Mesenchymal stem cell (in vitro differentiated cells and primary cell): ENCODE measurements around the gene POLA1.

Experiments
- DNase-seq: peaks from one replicate; pipeline ENCODE4 v3.0.0-alpha.2; 2013
- H2AFZ ChIP-seq: one replicate; pipeline ENCODE4 v1.6.1; 2013; ENCODE audit warnings: low read depth, mild to moderate bottlenecking, control low read depth, inconsistent platforms, low read length, moderate library complexity
- H2AK5ac ChIP-seq: 2 replicates; pipeline ENCODE4 v1.6.1; 2013; ENCODE audit warnings: low read length, moderate library complexity, mild to moderate bottlenecking, inconsistent platforms; ENCODE audit not compliant: severe bottlenecking
- H2BK120ac ChIP-seq: one replicate; pipeline ENCODE4 v1.6.1; 2013; ENCODE audit warnings: low read depth, mild to moderate bottlenecking, inconsistent platforms, low read length, moderate library complexity
- H2BK12ac ChIP-seq, 2 experiments: one replicate each; pipeline ENCODE4 v1.6.1; 2013; ENCODE audit warnings: inconsistent platforms in 2 of 2, low read length in 2 of 2, mild to moderate bottlenecking in 2 of 2, moderate library complexity in 2 of 2, control low read depth in 1 of 2
- H2BK15ac ChIP-seq: one replicate; pipeline ENCODE4 v1.6.1; 2013; ENCODE audit warnings: mild to moderate bottlenecking, low read depth, inconsistent platforms; ENCODE audit not compliant: poor library complexity, severe bottlenecking
- H2BK5ac ChIP-seq: 2 replicates; pipeline ENCODE4 v1.6.1; 2013; ENCODE audit warnings: low read depth, mild to moderate bottlenecking, low read length, control low read depth, inconsistent platforms; ENCODE audit not compliant: poor library complexity, severe bottlenecking
- H3K14ac ChIP-seq, 2 experiments: one replicate each; pipeline ENCODE4 v1.6.1; 2013; ENCODE audit warnings: inconsistent platforms in 2 of 2, low read length in 2 of 2, control low read depth in 1 of 2, mild to moderate bottlenecking in 1 of 2, moderate library complexity in 1 of 2
- H3K18ac ChIP-seq, 2 experiments: one replicate each; pipeline ENCODE4 v1.6.1; 2013; ENCODE audit warnings: inconsistent platforms in 2 of 2, low read length in 2 of 2, control low read depth in 1 of 2, low read depth in 1 of 2, mild to moderate bottlenecking in 1 of 2
- H3K23ac ChIP-seq, 2 experiments: one replicate each; pipeline ENCODE4 v1.6.1; 2013; ENCODE audit warnings: inconsistent platforms in 2 of 2, low read length in 2 of 2, mild to moderate bottlenecking in 2 of 2, moderate library complexity in 2 of 2, control low read depth in 1 of 2
- H3K27ac ChIP-seq: 2 replicates; pipeline ENCODE4 v1.5.1; 2013; ENCODE audit warnings: mild to moderate bottlenecking, moderate library complexity, low read length, control low read depth, inconsistent platforms; ENCODE audit not compliant: poor library complexity, severe bottlenecking
- H3K27me3 ChIP-seq, 2 experiments: 2 replicates each; pipeline versions ENCODE4 v1.6.1 to v1.7.0; 2013; ENCODE audit warnings: low read length in 2 of 2, mild to moderate bottlenecking in 2 of 2, moderate library complexity in 2 of 2, control low read depth in 1 of 2, inconsistent platforms in 1 of 2; ENCODE audit not compliant: control insufficient read depth in 1 of 2, insufficient read depth in 1 of 2
- H3K36me3 ChIP-seq, 2 experiments: 2 replicates each; pipeline versions ENCODE4 v1.6.1 to v1.7.0; 2013; ENCODE audit warnings: low read length in 2 of 2, control low read depth in 1 of 2, inconsistent platforms in 1 of 2, low read depth in 1 of 2, mild to moderate bottlenecking in 1 of 2; ENCODE audit not compliant: insufficient read depth in 2 of 2, control insufficient read depth in 1 of 2
- H3K4ac ChIP-seq, 2 experiments: one replicate each; pipeline ENCODE4 v1.6.1; 2013; ENCODE audit warnings: inconsistent platforms in 2 of 2, low read length in 2 of 2, mild to moderate bottlenecking in 2 of 2, moderate library complexity in 2 of 2, control low read depth in 1 of 2, low read depth in 1 of 2
- H3K4me1 ChIP-seq: 2 replicates; pipeline ENCODE4 v1.6.1; 2013; ENCODE audit warnings: low read depth, low read length, control low read depth; ENCODE audit not compliant: control insufficient read depth, insufficient read depth
- H3K4me2 ChIP-seq: 2 replicates; pipeline ENCODE4 v1.6.1; 2013; ENCODE audit warnings: low read length, mild to moderate bottlenecking, inconsistent platforms; ENCODE audit not compliant: poor library complexity, severe bottlenecking
- H3K4me3 ChIP-seq, 2 experiments: 2 replicates each; pipeline versions ENCODE4 v1.5.1 to v1.7.0; 2013; ENCODE audit warnings: low read length in 2 of 2, mild to moderate bottlenecking in 2 of 2, control low read depth in 1 of 2, low read depth in 1 of 2; ENCODE audit not compliant: insufficient read depth in 1 of 2
- H3K79me1 ChIP-seq: replicated peaks from 2 replicates; pipeline ENCODE4 v1.6.1; 2013; ENCODE audit warnings: mild to moderate bottlenecking, control low read depth, low read length, inconsistent platforms; ENCODE audit not compliant: poor library complexity, severe bottlenecking
- H3K9ac ChIP-seq: 2 replicates; pipeline ENCODE4 v1.7.0; 2013; ENCODE audit warnings: mild to moderate bottlenecking, low read length, moderate library complexity
- H3K9me3 ChIP-seq: 2 replicates; pipeline ENCODE4 v1.7.0; 2013; ENCODE audit warnings: mild to moderate bottlenecking, low read length; ENCODE audit not compliant: control insufficient read depth
- H4K8ac ChIP-seq: one replicate; pipeline ENCODE4 v1.6.1; 2013; ENCODE audit warnings: inconsistent platforms, mild to moderate bottlenecking, low read length, moderate library complexity
- H4K91ac ChIP-seq: one replicate; pipeline ENCODE4 v1.6.1; 2013; ENCODE audit warnings: mild to moderate bottlenecking, low read length, inconsistent platforms
- WGBS: methylation state at CpG from one replicate; pipeline ENCODE4 v1.1.7; 2013; ENCODE audit warnings: mixed read lengths; 5-methylcytosine and 5-hydroxymethylcytosine counted together

The POLA1 gene

DNA sequence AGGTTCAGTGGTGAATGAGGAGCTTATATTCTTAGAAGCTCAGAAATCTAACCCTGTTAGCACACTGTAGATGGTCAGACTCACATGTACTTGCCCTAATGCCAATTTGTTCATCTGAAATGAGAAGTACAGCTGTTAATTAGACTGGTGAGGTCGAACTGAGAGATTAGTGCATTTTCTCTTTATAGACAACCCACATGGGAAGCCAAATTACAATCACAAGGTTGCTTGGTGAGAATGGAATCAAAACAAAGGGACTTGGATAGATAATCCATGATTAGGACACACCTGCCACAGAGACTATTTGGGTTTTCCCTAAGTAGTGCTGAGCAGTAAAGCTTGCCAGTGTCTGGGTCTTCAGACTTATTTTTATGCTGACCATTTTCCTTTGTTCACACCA lies 88.3 kb downstream of the POLA1 start:
- WGBS: no CpG with 5 or more reads among the region's 1 CpG

DNA sequence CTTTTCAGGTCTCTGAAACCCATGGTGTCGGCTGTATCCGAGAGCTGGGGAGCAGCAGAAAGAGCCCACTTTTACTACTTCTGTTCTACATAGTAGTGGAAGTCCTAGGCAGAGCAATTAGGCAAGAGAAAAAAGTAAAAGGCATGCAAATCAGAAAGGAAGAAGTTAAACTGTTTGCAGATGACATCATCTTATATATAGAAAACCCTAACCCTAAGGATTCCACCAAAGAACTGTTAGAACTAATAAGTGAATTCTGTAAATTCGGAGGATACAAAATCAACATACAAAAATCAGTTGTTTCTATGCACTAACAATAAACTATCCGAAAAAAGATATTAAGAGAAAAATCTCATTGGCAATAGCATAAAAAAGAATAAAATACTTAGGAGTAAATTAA lies 95.3 kb downstream of the POLA1 start:
- no peak for DNase-seq
- Histone ChIP-seq H4K8ac (no peak overlapping the region), H2AK5ac (no peak overlapping the region), H2AFZ (no peak overlapping the region), H3K4me2 (no peak overlapping the region), H2BK5ac (no peak overlapping the region), H3K27me3 (no peaks in the 10 kb centered on the region), H3K23ac (no peak overlapping the region), H3K4ac (no peak overlapping the region), H3K9me3 (peaks cover 5% of the 10 kb centered on the region), H2BK15ac (no peak overlapping the region), H3K9ac (no peak overlapping the region), H4K91ac (no peak overlapping the region), H2BK12ac (no peak overlapping the region), H3K27ac (no peak overlapping the region), H2BK120ac (no peak overlapping the region), H3K18ac (no peak overlapping the region), H3K79me1 (no peaks in the 10 kb centered on the region), H3K4me1 (no peaks in the 10 kb centered on the region), H3K36me3 (no peaks in the 10 kb centered on the region), H3K4me3 (no peak overlapping the region), H3K14ac (no peak overlapping the region)
- WGBS: no CpG with 5 or more reads among the region's 4 CpGs

More for the DNA sequence above, 88.3 kb downstream of the POLA1 start:
- H3K4me2 ChIP-seq: no peak overlapping the region
- no peak overlapping the region for H3K18ac ChIP-seq
- no peak overlapping the region for H3K9ac ChIP-seq
- H3K27me3 ChIP-seq: no peaks in the 10 kb centered on the region
- H4K8ac ChIP-seq: no peak overlapping the region
- no peak overlapping the region for H2BK15ac ChIP-seq
- no peak for DNase-seq
- H3K36me3 ChIP-seq: no peaks in the 10 kb centered on the region
- H2AFZ ChIP-seq: no peak overlapping the region
- H2BK12ac ChIP-seq: no peak overlapping the region
- H3K4ac ChIP-seq: no peak overlapping the region
- H2BK5ac ChIP-seq: no peak overlapping the region
- H4K91ac ChIP-seq: no peak overlapping the region
- no peak overlapping the region for H3K27ac ChIP-seq
- no peak overlapping the region for H2BK120ac ChIP-seq
- no peaks in the 10 kb centered on the region for H3K79me1 ChIP-seq
- H3K4me3 ChIP-seq: no peak overlapping the region
- H2AK5ac ChIP-seq: no peak overlapping the region
- no peak overlapping the region for H3K14ac ChIP-seq
- no peaks in the 10 kb centered on the region for H3K9me3 ChIP-seq
- no peak overlapping the region for H3K23ac ChIP-seq
- no peaks in the 10 kb centered on the region for H3K4me1 ChIP-seq

DNA sequence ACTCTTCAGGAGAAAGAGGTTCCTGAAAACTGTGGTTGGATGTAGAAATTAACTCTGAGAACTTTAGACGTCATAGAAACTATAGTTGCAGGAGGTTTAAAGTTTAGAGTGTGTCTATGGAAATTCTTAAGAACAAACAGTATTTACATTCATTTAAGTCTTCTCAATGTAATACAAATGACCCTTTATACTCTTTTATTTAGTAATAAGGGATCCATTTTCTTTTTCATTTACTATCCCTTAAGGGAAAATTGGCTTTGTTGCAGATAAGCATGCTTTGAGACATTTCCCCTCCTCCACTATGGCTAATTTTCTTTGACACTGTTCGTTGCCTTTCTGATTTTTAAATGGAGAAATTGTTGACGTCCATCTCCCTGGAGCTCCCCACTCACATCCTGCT lies 96.4 kb downstream of the POLA1 start:
- 98% methylated on average over 2 of the region's 3 CpGs for WGBS
- Histone ChIP-seq H3K27ac (no peak overlapping the region), H3K27me3 (no peaks in the 10 kb centered on the region), H3K4me2 (no peak overlapping the region), H3K36me3 (no peaks in the 10 kb centered on the region), H2AK5ac (no peak overlapping the region), H3K9ac (no peak overlapping the region), H2AFZ (no peak overlapping the region), H3K18ac (no peak overlapping the region), H3K9me3 (peaks cover 5% of the 10 kb centered on the region), H3K4me1 (no peaks in the 10 kb centered on the region), H3K4ac (no peak overlapping the region), H4K91ac (no peak overlapping the region), H3K4me3 (no peak overlapping the region), H2BK5ac (no peak overlapping the region), H3K14ac (no peak overlapping the region), H3K79me1 (no peaks in the 10 kb centered on the region), H2BK15ac (no peak overlapping the region), H2BK12ac (no peak overlapping the region), H3K23ac (no peak overlapping the region), H2BK120ac (no peak overlapping the region), H4K8ac (no peak overlapping the region)
- DNase-seq: no peak

DNA sequence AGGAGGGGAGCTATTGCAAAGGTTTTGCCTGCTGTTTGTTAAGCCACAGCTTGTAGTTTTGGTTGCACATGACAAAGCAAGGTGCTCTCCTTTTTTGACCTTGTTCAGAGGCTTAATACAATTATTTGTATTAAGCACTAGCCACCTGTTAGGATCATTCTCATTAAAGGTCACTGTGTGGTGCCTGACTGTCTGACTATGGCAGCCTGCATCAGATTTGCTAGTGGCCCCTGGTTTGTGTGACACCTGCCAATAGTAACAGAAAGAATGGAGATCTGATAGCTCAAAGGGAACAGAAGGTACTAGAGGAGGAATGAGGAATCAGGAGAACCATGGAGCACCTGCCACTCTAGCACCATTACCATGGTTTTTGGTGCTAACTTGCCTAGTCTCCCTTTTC lies 102.5 kb downstream of the POLA1 start:
- no peak overlapping the region for H3K18ac ChIP-seq
- H4K8ac ChIP-seq: no peak overlapping the region
- no peak overlapping the region for H2BK12ac ChIP-seq

More for the DNA sequence above, 102.5 kb downstream of the POLA1 start:
- no peak for DNase-seq
- no peak overlapping the region for H3K14ac ChIP-seq
- H4K91ac ChIP-seq: no peak overlapping the region
- H3K9me3 ChIP-seq: no peaks in the 10 kb centered on the region
- H2BK120ac ChIP-seq: no peak overlapping the region
- H2BK5ac ChIP-seq: no peak overlapping the region
- no peak overlapping the region for H2BK15ac ChIP-seq
- H3K9ac ChIP-seq: no peak overlapping the region
- no peak overlapping the region for H3K4me2 ChIP-seq
- H3K27ac ChIP-seq: no peak overlapping the region
- no peak overlapping the region for H2AFZ ChIP-seq
- no peak overlapping the region for H3K4ac ChIP-seq
- no peaks in the 10 kb centered on the region for H3K79me1 ChIP-seq
- H3K4me1 ChIP-seq: no peaks in the 10 kb centered on the region
- no peaks in the 10 kb centered on the region for H3K27me3 ChIP-seq
- no peak overlapping the region for H2AK5ac ChIP-seq
- no peaks in the 10 kb centered on the region for H3K36me3 ChIP-seq
- H3K4me3 ChIP-seq: no peak overlapping the region
- H3K23ac ChIP-seq: no peak overlapping the region
